ENCODE data around the gene CFAP410. TPM values are rescaled to one million over a fixed set of nuclear protein-coding genes. Genes with fewer than 3 reads are reported as not detected.

Gene CFAP410
- total and polyA plus RNA-seq, 2 of the 8 experiments (the other 6 are each of a cell fraction or from before 2014, with no cell fraction given), result 10.6 to 12.0 TPM

- TF ChIP-seq, protein P1, sequence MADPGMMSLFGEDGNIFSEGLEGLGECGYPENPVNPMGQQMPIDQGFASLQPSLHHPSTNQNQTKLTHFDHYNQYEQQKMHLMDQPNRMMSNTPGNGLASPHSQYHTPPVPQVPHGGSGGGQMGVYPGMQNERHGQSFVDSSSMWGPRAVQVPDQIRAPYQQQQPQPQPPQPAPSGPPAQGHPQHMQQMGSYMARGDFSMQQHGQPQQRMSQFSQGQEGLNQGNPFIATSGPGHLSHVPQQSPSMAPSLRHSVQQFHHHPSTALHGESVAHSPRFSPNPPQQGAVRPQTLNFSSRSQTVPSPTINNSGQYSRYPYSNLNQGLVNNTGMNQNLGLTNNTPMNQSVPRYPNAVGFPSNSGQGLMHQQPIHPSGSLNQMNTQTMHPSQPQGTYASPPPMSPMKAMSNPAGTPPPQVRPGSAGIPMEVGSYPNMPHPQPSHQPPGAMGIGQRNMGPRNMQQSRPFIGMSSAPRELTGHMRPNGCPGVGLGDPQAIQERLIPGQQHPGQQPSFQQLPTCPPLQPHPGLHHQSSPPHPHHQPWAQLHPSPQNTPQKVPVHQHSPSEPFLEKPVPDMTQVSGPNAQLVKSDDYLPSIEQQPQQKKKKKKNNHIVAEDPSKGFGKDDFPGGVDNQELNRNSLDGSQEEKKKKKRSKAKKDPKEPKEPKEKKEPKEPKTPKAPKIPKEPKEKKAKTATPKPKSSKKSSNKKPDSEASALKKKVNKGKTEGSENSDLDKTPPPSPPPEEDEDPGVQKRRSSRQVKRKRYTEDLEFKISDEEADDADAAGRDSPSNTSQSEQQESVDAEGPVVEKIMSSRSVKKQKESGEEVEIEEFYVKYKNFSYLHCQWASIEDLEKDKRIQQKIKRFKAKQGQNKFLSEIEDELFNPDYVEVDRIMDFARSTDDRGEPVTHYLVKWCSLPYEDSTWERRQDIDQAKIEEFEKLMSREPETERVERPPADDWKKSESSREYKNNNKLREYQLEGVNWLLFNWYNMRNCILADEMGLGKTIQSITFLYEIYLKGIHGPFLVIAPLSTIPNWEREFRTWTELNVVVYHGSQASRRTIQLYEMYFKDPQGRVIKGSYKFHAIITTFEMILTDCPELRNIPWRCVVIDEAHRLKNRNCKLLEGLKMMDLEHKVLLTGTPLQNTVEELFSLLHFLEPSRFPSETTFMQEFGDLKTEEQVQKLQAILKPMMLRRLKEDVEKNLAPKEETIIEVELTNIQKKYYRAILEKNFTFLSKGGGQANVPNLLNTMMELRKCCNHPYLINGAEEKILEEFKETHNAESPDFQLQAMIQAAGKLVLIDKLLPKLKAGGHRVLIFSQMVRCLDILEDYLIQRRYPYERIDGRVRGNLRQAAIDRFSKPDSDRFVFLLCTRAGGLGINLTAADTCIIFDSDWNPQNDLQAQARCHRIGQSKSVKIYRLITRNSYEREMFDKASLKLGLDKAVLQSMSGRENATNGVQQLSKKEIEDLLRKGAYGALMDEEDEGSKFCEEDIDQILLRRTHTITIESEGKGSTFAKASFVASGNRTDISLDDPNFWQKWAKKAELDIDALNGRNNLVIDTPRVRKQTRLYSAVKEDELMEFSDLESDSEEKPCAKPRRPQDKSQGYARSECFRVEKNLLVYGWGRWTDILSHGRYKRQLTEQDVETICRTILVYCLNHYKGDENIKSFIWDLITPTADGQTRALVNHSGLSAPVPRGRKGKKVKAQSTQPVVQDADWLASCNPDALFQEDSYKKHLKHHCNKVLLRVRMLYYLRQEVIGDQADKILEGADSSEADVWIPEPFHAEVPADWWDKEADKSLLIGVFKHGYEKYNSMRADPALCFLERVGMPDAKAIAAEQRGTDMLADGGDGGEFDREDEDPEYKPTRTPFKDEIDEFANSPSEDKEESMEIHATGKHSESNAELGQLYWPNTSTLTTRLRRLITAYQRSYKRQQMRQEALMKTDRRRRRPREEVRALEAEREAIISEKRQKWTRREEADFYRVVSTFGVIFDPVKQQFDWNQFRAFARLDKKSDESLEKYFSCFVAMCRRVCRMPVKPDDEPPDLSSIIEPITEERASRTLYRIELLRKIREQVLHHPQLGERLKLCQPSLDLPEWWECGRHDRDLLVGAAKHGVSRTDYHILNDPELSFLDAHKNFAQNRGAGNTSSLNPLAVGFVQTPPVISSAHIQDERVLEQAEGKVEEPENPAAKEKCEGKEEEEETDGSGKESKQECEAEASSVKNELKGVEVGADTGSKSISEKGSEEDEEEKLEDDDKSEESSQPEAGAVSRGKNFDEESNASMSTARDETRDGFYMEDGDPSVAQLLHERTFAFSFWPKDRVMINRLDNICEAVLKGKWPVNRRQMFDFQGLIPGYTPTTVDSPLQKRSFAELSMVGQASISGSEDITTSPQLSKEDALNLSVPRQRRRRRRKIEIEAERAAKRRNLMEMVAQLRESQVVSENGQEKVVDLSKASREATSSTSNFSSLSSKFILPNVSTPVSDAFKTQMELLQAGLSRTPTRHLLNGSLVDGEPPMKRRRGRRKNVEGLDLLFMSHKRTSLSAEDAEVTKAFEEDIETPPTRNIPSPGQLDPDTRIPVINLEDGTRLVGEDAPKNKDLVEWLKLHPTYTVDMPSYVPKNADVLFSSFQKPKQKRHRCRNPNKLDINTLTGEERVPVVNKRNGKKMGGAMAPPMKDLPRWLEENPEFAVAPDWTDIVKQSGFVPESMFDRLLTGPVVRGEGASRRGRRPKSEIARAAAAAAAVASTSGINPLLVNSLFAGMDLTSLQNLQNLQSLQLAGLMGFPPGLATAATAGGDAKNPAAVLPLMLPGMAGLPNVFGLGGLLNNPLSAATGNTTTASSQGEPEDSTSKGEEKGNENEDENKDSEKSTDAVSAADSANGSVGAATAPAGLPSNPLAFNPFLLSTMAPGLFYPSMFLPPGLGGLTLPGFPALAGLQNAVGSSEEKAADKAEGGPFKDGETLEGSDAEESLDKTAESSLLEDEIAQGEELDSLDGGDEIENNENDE (IDR thresholded peaks at IDR 0.05; ENCODE audit: insufficient replicate concordance, low read length), result no peak
- TF ChIP-seq, protein P2, sequence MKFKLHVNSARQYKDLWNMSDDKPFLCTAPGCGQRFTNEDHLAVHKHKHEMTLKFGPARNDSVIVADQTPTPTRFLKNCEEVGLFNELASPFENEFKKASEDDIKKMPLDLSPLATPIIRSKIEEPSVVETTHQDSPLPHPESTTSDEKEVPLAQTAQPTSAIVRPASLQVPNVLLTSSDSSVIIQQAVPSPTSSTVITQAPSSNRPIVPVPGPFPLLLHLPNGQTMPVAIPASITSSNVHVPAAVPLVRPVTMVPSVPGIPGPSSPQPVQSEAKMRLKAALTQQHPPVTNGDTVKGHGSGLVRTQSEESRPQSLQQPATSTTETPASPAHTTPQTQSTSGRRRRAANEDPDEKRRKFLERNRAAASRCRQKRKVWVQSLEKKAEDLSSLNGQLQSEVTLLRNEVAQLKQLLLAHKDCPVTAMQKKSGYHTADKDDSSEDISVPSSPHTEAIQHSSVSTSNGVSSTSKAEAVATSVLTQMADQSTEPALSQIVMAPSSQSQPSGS (IDR thresholded peaks at IDR 0.05; ENCODE audit: low read length), result no peak
- no peak for TF ChIP-seq TEAD4 (IDR thresholded peaks at IDR 0.05; ENCODE audit: low read depth, low read length)
- TF ChIP-seq, protein P3, sequence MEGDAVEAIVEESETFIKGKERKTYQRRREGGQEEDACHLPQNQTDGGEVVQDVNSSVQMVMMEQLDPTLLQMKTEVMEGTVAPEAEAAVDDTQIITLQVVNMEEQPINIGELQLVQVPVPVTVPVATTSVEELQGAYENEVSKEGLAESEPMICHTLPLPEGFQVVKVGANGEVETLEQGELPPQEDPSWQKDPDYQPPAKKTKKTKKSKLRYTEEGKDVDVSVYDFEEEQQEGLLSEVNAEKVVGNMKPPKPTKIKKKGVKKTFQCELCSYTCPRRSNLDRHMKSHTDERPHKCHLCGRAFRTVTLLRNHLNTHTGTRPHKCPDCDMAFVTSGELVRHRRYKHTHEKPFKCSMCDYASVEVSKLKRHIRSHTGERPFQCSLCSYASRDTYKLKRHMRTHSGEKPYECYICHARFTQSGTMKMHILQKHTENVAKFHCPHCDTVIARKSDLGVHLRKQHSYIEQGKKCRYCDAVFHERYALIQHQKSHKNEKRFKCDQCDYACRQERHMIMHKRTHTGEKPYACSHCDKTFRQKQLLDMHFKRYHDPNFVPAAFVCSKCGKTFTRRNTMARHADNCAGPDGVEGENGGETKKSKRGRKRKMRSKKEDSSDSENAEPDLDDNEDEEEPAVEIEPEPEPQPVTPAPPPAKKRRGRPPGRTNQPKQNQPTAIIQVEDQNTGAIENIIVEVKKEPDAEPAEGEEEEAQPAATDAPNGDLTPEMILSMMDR (IDR thresholded peaks at IDR 0.05; ENCODE audit: control extremely low read depth in 1 of 3, insufficient read depth in 1 of 3, low read depth in 1 of 3, low read length in 3 of 3), result no peak
- TF ChIP-seq NANOG (IDR thresholded peaks at IDR 0.05; ENCODE audit: insufficient read depth, low read depth, low read length, poor library complexity, severe bottlenecking), result no peak
- TF ChIP-seq MAFK (IDR thresholded peaks at IDR 0.05; ENCODE audit: low read depth, low read length), result no peak
These were observed 6.2 kb downstream of the CFAP410 start (continued) for GRCh38 chr21:44332965-44333364.

Measured in H1 (cell line).